ENCODE measurements around the gene MAGI2.
A peak's percentile ranks its signal among the peaks of the same experiment; 100 is the strongest.
"Not testable (repeated sequence)": the region's sequence is repeated elsewhere in the genome, so short reads cannot be mapped to it uniquely, and the experiment has no call there.

The MAGI2 gene

DNA sequence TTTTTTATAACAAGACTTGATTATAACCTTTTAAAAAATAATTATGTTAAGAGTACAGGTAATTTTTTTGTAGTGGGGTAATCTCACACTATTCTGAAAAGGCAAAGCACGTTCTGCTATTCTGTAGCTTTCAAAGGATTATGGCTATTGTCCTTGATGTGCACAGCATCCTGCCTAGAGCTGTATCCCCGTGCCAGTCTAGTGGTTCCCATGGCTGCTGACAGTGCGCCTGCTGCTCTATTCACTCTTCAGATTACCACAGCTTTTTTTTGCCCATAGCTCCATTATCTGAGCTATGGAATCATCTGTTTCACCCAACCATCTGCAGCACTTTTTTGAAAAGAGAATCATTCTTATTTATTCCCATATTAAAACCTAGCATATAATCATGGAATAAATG is 931.5 kb downstream of the MAGI2 start:
- no peak for DNase-seq

DNA sequence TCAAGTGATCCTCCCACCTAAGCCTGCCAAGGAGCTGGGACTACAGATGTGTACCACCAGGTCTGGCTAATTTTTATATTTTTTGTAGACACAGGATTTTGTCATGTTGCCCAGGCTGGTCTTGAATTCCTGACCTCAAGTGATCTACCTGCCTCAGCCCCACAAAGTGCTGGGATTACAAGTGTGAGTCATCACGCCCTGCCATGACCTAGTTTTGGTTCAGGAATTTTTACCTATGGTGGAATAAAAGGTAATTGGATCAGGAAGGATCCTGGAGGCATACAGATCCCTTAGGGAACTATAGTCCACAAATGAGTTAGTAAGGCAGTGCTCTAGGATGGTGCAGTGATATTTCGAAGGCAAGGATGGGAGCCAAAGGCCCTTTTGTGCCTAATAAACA is 937.0 kb downstream of the MAGI2 start:
- DNase-seq, result no peak

DNA sequence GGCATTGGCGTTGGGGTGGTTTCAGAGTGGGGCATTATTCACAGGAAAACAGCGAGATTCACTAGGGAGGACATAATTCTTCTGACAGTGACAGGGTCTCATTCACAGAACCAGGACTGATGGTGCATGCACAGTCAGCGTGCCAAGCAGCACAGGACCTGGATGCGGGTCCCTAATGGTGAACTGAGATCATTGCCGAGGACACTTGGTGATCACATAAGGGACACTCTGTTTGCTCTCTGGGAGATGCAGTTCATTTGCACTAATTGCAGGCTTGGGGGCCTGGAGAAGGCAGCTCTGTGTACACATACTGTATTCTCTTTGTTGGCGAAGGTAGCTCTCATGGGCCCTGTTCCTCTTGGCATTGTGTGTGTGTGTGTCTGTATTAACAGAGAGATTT is 938.8 kb downstream of the MAGI2 start:
- DNase-seq, result no peak

DNA sequence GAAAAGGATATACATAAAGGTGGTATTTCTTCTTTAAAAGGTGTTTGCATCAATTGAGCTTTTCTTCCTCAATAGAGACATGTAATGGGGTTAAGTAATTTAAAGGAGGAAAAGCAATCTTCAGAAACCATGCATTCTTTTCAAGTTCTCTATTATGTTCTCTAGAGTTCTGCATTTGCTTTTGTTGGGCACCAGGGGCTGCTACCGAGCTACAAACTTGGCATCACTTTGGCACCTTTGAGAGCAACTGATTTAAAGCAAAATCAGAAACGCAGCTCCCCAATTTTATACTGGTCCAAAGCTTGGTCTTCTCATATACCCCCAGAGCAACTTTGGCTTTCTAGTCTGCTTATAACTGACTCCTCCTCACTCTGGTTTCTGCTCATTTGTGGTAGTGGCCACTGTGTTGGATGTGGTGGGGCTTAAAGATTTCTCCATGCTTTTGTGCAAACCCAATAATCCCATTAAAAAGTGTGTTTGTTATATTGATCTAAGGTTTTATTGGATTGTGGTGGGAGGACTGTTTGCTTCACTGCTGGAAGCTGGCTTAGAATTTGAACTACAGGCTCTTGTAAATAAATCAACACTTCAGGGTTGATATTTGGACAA is 942.8 kb downstream of the MAGI2 start:
- DNase-seq, result peak; percentile 9

DNA sequence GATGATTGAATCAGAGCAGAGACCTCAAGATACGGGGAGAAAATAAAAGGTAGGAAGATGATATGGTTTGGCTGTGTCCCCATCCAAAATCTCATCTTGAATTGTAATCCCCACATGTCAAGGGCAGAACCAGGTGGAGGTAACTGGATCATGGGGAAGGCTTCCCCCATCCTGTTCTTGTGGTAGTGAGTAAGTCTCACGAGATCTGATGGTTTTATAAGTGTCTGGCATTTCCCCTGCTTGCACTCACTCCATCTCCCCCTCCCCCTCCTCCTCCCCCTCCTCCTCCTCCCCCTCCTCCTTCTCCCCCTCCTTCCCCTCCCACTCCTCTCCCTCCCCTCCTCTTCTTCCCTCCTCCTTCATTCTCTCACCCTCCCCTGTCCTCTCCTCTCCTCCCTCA is 950.2 kb downstream of the MAGI2 start:
- DNase-seq, result not testable (repeated sequence)

DNA sequence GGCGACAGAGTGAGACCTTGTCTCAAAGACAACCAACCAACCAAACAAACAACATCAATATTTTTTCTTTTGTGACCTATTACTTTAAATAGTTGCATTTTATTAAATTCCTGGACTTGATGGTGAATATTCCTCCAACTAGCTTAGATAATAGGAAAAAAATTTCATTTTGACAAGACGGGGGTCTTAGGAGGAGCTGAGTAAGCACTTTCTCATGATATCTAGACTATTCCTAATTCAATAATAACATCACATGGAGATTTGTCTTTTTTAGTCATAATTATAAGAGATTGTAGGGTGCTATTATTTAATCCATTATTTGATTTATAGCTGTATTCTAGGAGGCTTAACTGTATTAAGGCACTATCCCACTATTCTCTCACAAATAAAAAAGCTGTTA is 952.4 kb downstream of the MAGI2 start:
- DNase-seq, result no peak

DNA sequence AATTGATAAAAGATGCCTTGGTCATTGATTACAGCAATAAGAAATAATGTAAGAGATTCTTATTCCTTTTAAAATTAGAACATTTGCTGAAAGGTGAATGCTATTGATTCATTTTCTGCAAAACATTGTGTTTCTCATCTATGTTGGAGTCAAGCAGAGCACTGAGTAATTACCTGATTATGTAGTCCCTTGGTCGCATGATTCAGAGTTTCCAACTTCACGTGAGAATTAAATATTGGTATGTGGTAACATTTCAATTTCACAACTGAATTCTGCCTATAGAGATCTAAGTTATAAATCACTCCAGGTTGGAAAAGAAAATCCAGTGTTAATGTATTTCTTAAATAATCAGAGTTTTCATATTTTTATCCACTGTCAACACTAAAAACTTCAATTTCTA is 953.5 kb downstream of the MAGI2 start:
- no peak for DNase-seq

DNA sequence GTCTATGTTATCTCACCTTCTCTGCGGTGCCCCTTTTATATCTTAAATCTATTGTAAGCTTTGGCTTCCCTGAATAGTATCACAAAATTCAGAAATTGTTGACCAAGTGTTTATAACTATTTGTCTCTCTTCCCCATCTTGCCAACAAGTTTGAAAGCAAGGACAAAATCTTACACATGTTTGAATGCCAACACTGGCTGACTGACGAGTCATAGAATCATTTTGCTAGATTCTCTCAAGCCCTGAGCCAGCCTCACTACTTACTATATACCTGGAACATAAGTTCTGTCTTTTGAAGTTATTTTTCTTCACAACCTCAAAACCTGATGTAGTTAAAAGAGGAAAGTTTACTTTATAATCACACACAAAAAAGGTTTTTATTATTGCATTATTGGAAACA is 954.2 kb downstream of the MAGI2 start:
- DNase-seq, result no peak

DNA sequence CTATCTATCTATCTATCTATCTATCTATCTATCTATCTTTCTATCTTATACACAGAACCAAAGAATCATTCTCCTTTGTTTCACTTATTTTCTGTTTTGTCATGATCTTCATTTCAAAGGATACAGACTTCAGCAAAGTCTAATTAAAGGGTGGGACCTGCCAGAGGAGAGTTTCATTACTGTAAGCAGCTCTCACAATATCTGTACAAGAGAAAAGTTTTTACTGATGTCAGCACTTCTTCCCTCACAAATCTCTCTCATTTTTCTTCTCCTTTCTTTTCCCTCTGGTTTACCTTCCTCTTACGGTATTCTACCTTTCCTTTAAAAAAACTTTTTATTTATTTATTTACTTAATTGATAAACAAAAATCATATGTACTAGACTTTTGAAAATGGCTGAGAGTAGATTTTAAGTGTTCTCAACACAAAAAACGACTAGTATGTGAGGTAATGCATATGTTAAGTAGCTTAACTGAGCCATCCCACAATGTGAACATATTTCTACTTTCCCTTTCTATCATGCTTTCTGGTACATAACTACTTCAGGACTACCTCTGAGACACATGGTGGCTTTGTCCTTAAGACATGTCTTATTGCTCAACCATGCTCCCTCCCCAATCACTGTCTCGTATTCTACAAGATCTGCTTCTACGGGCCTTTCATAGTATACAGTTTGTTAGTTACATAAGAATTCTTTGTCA is 955.6 kb downstream of the MAGI2 start:
- no peak for DNase-seq

DNA sequence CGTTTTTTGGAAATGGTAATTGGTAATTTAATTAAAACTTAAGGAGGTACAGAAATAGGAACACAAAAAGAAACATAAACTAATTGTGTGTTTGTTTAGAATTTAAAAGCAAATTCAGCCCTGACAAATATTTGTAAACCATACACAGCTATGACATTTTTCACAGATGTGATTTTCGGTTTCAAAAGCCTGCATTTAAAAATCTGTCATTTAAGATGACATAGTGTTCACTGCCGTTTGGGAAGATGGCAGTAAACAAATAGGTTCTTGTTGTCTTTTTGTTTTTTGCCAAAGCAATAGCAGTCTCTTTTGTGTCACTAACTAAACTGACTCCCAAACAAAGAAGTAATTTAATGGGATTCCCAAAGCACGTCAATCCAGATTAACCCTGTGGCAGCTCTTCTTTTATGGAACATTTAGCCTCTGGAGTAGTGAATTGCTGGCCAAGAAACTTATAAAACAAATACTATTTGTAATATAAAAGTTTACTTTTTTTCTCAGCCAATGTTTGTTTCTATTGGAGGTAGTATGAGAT is 957.3 kb downstream of the MAGI2 start:
- no peak for DNase-seq

DNA sequence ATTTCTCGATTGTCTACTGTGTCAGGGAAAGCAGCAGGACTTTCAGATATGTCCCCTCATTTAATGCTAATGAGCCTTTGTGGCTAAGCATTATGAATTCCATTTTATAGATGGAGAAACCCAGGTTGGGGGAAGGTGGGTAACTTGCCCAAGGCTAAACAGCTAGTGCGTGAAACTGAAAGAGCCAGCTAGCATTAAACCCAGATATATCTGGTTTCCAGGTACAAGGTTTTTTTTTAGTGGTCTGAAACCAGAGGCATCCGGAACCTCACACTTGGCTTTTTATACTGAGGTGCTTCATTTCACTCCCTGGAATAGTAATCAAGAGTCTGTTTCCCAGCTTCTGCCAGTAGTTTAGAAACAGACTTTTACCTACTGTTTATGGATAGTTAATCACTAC is 960.1 kb downstream of the MAGI2 start:
- no peak for DNase-seq

DNA sequence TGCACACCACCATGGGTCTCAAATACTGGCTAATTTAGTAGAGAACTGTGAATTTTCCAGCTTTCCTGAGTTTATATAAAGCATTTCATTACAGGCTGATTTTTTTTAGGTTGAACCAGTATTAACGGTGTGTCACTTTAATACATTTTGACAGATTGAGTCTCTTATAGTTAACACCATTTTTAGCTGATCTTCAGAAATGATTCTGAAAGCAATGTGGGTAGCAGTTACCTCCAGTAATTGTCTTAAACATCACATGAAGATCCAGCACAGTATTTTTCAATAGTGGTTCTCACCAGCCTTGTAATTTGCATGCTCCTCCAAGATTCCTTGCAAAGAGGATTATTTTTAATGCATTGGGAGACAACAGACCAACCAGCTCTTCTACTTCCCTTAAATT is 961.3 kb downstream of the MAGI2 start:
- no peak for DNase-seq

DNA sequence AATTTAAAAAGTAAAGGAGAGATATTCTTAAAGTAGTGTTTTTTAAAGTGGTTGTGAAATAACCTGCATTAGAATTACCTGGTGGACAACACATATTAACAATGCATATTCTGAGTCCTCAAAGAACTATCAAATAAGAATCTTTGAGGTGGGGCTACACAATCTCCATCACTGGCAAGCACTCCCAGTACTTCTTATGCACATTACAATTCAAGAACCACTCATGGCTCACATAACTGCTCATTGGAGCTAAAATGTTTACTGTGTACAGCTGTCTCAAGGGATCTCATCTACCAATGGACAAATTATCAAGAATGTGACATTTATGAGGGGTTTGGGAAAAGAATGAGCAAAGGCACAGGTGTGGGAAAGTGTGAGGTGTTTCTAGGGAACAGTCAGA is 962.9 kb downstream of the MAGI2 start:
- no peak for DNase-seq

DNA sequence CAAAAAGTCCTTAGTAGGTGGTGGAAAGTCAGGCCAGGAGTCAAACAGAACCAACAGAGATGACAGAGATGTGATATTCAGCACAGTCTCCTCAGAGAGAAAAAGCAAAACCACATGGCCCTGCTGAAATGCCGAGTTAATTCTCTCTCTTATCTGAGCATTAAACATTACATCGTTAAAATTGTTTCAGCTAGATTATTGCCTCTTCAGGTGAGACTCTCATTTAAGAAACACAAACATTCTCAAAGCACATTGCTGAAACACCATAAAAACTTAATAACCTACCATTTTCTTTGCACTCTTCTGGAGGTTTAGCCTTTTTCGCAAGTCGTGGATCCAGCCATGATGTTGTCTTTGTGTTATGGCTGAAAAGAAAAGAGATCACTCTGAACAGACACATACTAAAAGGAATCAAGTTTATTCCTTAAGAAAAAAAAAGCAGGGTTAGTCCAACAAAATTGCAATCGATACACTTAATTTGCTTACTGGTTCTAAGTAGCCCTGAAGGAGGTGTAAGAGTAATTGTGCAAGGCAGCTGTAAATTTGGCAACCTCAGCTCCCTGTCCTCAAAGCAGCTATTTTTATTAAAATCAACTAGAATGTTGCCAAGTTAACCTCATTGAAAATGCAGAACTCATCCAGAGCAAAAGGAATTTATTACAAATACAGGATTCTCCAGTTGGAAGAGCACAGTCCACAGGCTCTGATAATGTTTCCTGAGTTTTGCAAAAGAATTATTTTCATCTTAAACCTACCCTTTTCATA is 963.8 kb downstream of the MAGI2 start:
- DNase-seq, result no peak

DNA sequence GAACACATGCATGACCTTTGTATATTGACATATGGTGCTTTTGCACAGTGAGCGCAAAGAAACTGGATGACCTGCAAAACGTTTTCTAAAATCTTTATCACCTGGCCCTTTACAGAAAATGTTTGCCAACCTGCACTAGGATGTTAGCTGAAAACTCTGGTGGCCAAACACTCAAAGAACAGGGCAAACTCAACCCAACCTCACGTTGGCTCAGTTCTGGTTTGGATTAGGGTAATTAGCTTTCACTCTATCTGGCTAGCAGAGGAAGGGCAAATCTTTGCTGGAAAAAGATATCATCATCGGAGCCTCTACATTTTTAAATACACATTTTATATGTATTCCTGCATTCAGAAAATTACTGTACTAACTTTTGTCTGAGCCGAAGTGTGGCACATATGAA is 966.0 kb downstream of the MAGI2 start:
- DNase-seq, result no peak

DNA sequence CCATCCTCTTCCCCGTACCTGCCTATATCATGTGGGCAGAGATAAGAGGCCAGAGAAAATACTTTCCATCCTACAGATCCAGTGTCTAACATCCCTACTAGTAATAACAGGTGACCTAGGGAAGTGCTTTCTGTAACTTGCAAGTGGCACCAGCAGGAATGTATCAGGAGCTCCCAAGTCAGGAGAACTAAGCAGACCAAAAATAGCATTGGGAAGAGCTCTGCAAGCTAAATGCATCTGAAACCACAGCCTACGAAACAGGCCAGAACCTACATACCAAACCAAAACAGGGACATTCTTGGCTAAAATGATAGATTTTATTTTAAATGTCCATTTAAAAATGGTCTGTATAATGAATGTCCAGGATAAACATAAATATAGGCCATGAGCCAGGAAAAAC is 974.1 kb downstream of the MAGI2 start:
- no peak for DNase-seq

DNA sequence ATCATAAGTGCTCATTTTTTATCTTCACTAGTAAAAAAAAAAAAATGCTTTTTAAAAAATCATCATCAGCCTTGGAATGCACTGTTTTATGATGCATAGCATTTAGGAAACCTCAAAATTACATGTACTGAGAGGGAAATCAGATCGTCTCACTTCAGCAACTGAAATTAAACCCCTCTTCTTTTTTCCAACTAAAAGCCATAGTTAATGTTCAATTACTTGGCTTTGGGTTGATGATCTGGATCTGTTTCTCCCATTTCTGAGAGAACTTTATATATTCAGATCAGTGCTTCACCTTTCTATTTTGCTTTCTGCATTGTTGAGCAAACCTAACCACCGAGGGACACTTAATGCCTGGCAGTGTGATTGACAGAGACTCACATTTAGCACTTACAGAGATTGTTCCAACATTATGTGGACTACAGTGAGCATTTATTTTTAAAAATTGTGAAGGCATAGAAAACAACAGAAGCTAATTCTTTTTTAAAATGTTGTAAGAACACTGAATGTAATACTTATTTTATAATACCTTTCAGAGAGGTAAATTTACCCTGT is 976.5 kb downstream of the MAGI2 start:
- DNase-seq, result no peak

DNA sequence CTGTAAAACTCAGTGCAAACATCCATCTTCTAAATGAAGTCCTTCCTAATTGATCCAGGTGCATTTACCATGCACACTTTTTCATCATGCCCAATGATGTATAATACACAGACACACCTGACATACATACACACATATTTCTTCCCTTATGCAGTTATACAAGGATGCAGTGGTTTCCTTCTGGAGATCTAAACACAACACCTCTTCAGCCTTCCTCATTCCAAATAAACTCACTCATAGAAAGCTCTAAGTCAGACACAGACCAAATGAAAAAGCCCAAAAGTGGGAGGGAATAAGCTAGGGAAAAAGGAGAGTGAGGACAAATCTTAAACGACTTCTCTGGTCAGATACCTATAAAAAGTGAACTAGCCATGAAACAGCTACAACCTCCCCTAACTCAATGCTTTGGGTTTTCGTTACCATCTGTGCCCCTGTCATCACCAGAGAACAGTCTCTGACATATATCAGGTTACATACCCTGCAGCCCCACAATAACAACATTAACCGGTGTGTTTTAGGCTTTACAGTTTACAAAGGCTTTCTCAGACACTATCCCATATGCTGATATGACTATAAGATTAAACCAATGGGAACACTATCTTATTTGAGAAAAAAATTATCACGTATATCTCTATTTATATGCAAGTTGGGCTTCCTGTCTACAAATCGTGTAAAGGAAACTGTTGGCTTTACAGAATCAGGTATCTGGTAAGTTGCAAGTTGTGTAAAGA is 979.7 kb downstream of the MAGI2 start:
- DNase-seq, result no peak

DNA sequence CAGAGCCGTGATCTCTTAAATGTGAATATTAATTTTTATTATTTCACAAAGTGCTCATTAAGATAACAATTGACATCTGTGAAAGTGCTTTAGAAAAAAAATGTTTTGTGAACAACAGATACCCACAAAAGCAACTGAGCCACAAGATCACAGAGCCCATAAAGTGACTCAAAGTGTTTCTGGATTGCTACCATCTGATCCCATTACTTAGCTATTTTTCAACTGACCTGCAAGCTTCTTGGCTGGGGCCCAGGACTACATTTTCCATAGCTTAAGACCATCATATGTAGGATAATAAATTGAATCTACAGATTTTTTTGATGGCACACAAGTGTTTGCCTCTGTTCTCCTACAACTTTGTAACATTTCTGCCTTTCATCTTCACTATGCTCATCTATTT is 980.4 kb downstream of the MAGI2 start:
- DNase-seq, result no peak

DNA sequence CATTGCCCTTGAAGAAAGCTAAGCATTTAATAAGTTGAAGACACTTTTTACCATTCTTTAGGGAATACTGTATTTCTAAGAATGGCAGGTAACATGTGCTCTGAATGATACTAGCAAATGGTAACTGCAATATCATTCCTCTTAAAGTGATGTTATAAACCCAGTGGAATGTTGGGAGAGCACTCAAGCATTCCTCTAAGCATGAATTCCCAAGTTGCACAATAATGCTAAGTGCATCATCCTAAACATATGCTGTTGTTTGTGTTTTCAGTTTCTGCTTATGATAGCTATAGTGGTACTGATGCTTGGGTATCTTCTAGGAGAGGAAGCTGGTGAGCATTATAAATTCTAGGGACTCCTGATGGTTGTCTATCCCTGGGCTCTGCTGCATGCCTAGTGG is 980.9 kb downstream of the MAGI2 start:
- no peak for DNase-seq

DNA sequence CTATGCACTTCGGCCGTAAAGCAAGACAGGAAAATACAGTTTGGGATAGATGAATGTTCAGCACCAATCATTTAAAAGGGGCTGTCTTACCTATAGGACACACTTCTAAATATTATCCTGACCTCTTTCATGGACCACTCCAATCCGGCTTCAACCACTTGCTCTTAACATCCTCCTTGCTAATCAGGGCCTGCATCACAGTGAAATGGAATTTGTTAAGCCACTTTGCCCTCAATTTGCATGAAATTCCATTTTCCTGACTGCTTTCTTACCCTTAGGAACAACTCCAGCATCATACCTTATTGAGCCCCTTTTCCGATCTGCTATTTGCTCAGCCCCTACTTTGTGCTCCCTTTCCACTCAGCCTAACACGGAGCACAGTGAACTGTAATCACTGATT is 987.6 kb downstream of the MAGI2 start:
- no peak for DNase-seq

DNA sequence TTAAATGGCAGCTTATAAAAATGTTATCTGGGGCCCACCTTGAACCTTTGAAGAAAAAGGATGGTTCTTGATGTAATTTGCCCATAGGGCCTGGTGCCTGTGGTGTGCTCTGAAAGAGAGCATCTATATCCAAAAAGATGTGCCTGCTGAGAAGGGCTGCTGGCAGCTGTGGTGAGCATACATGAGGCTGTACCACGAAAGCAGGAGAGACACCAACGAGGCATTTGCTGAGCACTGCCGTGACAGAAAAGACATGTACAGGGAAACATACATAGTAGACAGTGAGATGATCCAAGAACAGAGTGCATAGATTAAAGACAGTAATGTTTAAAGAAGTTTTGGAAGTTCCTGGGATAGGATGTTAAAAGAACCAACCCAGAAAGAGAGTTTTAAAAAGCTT is 990.4 kb downstream of the MAGI2 start:
- no peak for DNase-seq

DNA sequence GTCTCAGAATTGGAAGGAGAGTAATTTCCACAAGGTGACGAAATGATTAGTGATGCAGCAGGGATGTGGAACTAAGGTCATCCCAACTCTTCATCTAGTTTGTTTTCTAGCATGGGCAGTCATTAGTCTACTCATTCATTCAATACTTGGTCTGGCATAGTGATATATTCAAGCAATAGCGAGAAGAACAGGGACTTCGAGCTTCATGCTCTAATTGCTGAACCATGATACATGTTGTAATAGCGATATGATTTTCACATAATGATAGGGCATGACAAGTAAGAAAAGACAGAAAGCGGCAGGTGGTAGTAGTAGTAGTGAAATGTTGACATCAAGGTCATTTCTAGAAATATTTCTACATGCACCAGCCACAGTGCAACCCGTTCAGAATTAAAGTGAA is 1002.8 kb downstream of the MAGI2 start:
- DNase-seq, result no peak

All from activated CD4-positive, alpha-beta T cell treated with anti-CD3 and anti-CD28 coated beads, Interleukin-2, Interleukin-6, amounts not matched to agents 100 ng/mL and 50 ng/mL, durations not matched to agents 16 hours and 8 hours (primary cell).